Measurements from ENCODE around the gene RNF38.

The RNF38 gene

GRCh38 chr9:36358486-36358885, 41.6 kb downstream of the RNF38 start:
- ATAC-seq: no peak
- TF ChIP-seq ESRRG (CRISPR knock-in tag; IDR thresholded peaks at IDR 0.05): no peak

- ATAC-seq: 0 out of 3 replicates have a peak, but pooled peaks have one; percentile 30
- TF ChIP-seq PPARA (CRISPR knock-in tag; IDR thresholded peaks at IDR 0.05; ENCODE audit: borderline replicate concordance): no peak
- TF ChIP-seq RARB (CRISPR knock-in tag; IDR thresholded peaks at IDR 0.05): no peak
- no peak for TF ChIP-seq CREB5 (CRISPR knock-in tag; IDR thresholded peaks at IDR 0.05; ENCODE audit: low read depth)
- no peak for TF ChIP-seq TSHZ2 (CRISPR knock-in tag; IDR thresholded peaks at IDR 0.05)
- TF ChIP-seq OSR1 (CRISPR knock-in tag; IDR thresholded peaks at IDR 0.05): no peak
- TF ChIP-seq ZNF565 (CRISPR knock-in tag; conservative IDR thresholded peaks at IDR 0.05; ENCODE audit: low read depth): no peak
- TF ChIP-seq TCF4 (CRISPR knock-in tag; IDR thresholded peaks at IDR 0.05; ENCODE audit: borderline replicate concordance): no peak
- TF ChIP-seq BACH2 (CRISPR knock-in tag; IDR thresholded peaks at IDR 0.05; ENCODE audit: borderline replicate concordance): no peak
- no peak for TF ChIP-seq ZFP3 (CRISPR knock-in tag; IDR thresholded peaks at IDR 0.05)
- TF ChIP-seq ZFP30 (CRISPR knock-in tag; IDR thresholded peaks at IDR 0.05): no peak
- TF ChIP-seq ZC3H10 (CRISPR knock-in tag; IDR thresholded peaks at IDR 0.05): no peak
- no peak for TF ChIP-seq POU6F1 (CRISPR knock-in tag; IDR thresholded peaks at IDR 0.05; ENCODE audit: borderline replicate concordance, low read depth)
- TF ChIP-seq GLIS3 (CRISPR knock-in tag; IDR thresholded peaks at IDR 0.05): no peak
- TF ChIP-seq CSRNP3 (CRISPR knock-in tag; IDR thresholded peaks at IDR 0.05): no peak
- no peak for TF ChIP-seq ISL1 (CRISPR knock-in tag; IDR thresholded peaks at IDR 0.05)
- no peak for TF ChIP-seq ESRRG (CRISPR knock-in tag; IDR thresholded peaks at IDR 0.05)
Measured at GRCh38 chr9:36357639-36358038, 42.4 kb downstream of the RNF38 start.

GRCh38 chr9:36346569-36346968, 53.5 kb downstream of the RNF38 start:
- TF ChIP-seq ISL1 (CRISPR knock-in tag; IDR thresholded peaks at IDR 0.05) (no peak), TCF4 (CRISPR knock-in tag; IDR thresholded peaks at IDR 0.05; ENCODE audit: borderline replicate concordance) (no peak), CREB5 (CRISPR knock-in tag; IDR thresholded peaks at IDR 0.05; ENCODE audit: low read depth) (no peak), ZNF565 (CRISPR knock-in tag; conservative IDR thresholded peaks at IDR 0.05; ENCODE audit: low read depth) (no peak), ESRRG (CRISPR knock-in tag; IDR thresholded peaks at IDR 0.05) (no peak), PPARA (CRISPR knock-in tag; IDR thresholded peaks at IDR 0.05; ENCODE audit: borderline replicate concordance) (no peak), PATZ1 (CRISPR knock-in tag; IDR thresholded peaks at IDR 0.05; ENCODE audit: borderline replicate concordance) (no peak), CSRNP3 (CRISPR knock-in tag; IDR thresholded peaks at IDR 0.05) (no peak), TOX (CRISPR knock-in tag; IDR thresholded peaks at IDR 0.05; ENCODE audit: borderline replicate concordance) (no peak), ZNF70 (CRISPR knock-in tag; IDR thresholded peaks at IDR 0.05) (no peak), RARB (CRISPR knock-in tag; IDR thresholded peaks at IDR 0.05) (no peak), ARNTL (CRISPR knock-in tag; IDR thresholded peaks at IDR 0.05; ENCODE audit: borderline replicate concordance, low read depth) (no peak)
- ATAC-seq: no peak

Data from SK-N-SH treated with all-trans-retinoic acid at 6 μM for 48 hours (cell line).